Esophagus muscularis mucosa (tissue), 3 donors: Measurements from ENCODE around the gene ME3.

Source experiments
- CTCF ChIP-seq, 3 experiments: fragments of 200-600 bp in 2 of 3; fragments of 450-650 bp in 1 of 3; sonication (generic) in 2 of 3; IDR thresholded peaks; one replicate each; pipeline ENCODE4 v1.5.1; 2017 to 2019; ENCODE audit warnings: antibody characterized with exemption in 3 of 3, mild to moderate bottlenecking in 2 of 3, moderate library complexity in 1 of 3
- POLR2AphosphoS5 ChIP-seq, 2 donors: sonication (generic); formaldehyde crosslinking; IDR thresholded peaks; one replicate each; pipeline ENCODE4 v1.6.1; 2017; ENCODE audit warnings: antibody characterized with exemption in 2 of 2

GRCh38 chr11:86459002-86459385 lies 213.4 kb downstream of the ME3 start:
- no peak for TF ChIP-seq CTCF (IDR thresholded peaks at IDR 0.05)
- no peak for TF ChIP-seq POLR2AphosphoS5 (IDR thresholded peaks at IDR 0.05)
